K562 treated with DMSO at 1 percent for 48 hours (cell line): ENCODE data around the gene CCDC71L. TPM values are rescaled to one million over a fixed set of nuclear protein-coding genes. Genes with fewer than 3 reads are reported as not detected.

Source experiments
- total RNA-seq: library from RNA; unstranded; fragments of 300-600 nt; gene quantifications from 2 replicates; pipeline ENCODE4 v1.2.3, GENCODE V29; 2022; ENCODE audit warnings: low replicate concordance; ENCODE audit errors: extremely low read depth

CCDC71L gene
- not detected in 2 replicates for total RNA-seq

GRCh38 chr7:106660862-106661720, at the start of gene CCDC71L:
CCDC71L (minus strand) TSS chr7:106661158; CDS start chr7:106660896, 262 bp downstream.

Other genes with a start within 250 kb of the CCDC71L start
- not detected in 2 replicates for gene PIK3CG, start 204.1 kb upstream of the CCDC71L start, total RNA-seq